H9 (cell line): ENCODE data around the gene ASB7. TPM values are rescaled to one million over a fixed set of nuclear protein-coding genes. Genes with fewer than 3 reads are reported as not detected.

Experiments
- DNase-seq: peaks from one replicate; pipeline ENCODE4 v3.0.0-alpha.2; 2017
- H2AFZ ChIP-seq: one replicate; pipeline ENCODE4 v1.6.1; 2013; ENCODE audit warnings: mild to moderate bottlenecking, low read length, control low read depth, moderate library complexity
- H2AK5ac ChIP-seq: 2 replicates; pipeline ENCODE4 v1.6.1; 2013; ENCODE audit warnings: low read length, control low read depth, mixed read lengths; ENCODE audit not compliant: insufficient read length
- H2BK120ac ChIP-seq: one replicate; pipeline ENCODE4 v1.6.1; 2013; ENCODE audit warnings: low read depth, mild to moderate bottlenecking, low read length, control low read depth, inconsistent platforms; ENCODE audit not compliant: poor library complexity, severe bottlenecking
- H2BK12ac ChIP-seq: 2 replicates; pipeline ENCODE4 v1.6.1; 2013; ENCODE audit warnings: low read length, control low read depth, mixed read lengths, low read depth; ENCODE audit not compliant: insufficient read length
- H2BK15ac ChIP-seq: 2 replicates; pipeline ENCODE4 v1.6.1; 2013; ENCODE audit warnings: low read depth, low read length, control low read depth
- H2BK20ac ChIP-seq: one replicate; pipeline ENCODE4 v1.6.1; 2013; ENCODE audit warnings: low read depth, mild to moderate bottlenecking, low read length, control low read depth, inconsistent platforms; ENCODE audit not compliant: poor library complexity, severe bottlenecking
- H2BK5ac ChIP-seq: 2 replicates; pipeline ENCODE4 v1.6.1; 2013; ENCODE audit warnings: low read length, control low read depth, mixed read lengths; ENCODE audit not compliant: insufficient read length
- H3K14ac ChIP-seq: 2 replicates; pipeline ENCODE4 v1.6.1; 2013; ENCODE audit warnings: low read length, control low read depth; ENCODE audit not compliant: insufficient read depth
- H3K18ac ChIP-seq: 2 replicates; pipeline ENCODE4 v1.6.1; 2013; ENCODE audit warnings: low read depth, mild to moderate bottlenecking, mixed read lengths, low read length, control low read depth; ENCODE audit not compliant: insufficient read length
- H3K23ac ChIP-seq: 2 replicates; pipeline ENCODE4 v1.6.1; 2013; ENCODE audit warnings: low read length, control low read depth, mixed read lengths, low read depth; ENCODE audit not compliant: insufficient read length
- H3K23me2 ChIP-seq: 2 replicates; pipeline ENCODE4 v1.6.1; 2013; ENCODE audit warnings: low read depth, mild to moderate bottlenecking, mixed read lengths, low read length, control low read depth; ENCODE audit not compliant: insufficient read length, poor library complexity, severe bottlenecking
- H3K27ac ChIP-seq: 2 replicates; pipeline ENCODE4 v1.5.1; 2013; ENCODE audit warnings: low read length, control low read depth, mixed read lengths, low read depth; ENCODE audit not compliant: insufficient read length
- H3K27me3 ChIP-seq: 2 replicates; pipeline ENCODE4 v1.6.1; 2013; ENCODE audit warnings: low read length, control low read depth, inconsistent platforms; ENCODE audit not compliant: insufficient read depth
- H3K4ac ChIP-seq: 2 replicates; pipeline ENCODE4 v1.6.1; 2013; ENCODE audit warnings: low read depth, mild to moderate bottlenecking, control low read depth, inconsistent platforms, low read length, moderate library complexity
- H3K4me1 ChIP-seq: 2 replicates; pipeline ENCODE4 v1.6.1; 2013; ENCODE audit warnings: low read length, control low read depth, inconsistent platforms; ENCODE audit not compliant: insufficient read depth
- H3K4me2 ChIP-seq: 2 replicates; pipeline ENCODE4 v1.6.1; 2013; ENCODE audit warnings: low read length, control low read depth, mixed read lengths; ENCODE audit not compliant: insufficient read length, insufficient read depth
- H3K56ac ChIP-seq: 2 replicates; pipeline ENCODE4 v1.6.1; 2013; ENCODE audit warnings: low read depth, mild to moderate bottlenecking, mixed read lengths, low read length, control low read depth; ENCODE audit not compliant: insufficient read length
- H3K79me1 ChIP-seq: 2 replicates; pipeline ENCODE4 v1.6.1; 2013; ENCODE audit warnings: low read depth, mild to moderate bottlenecking, moderate library complexity, low read length, control low read depth, inconsistent platforms; ENCODE audit not compliant: insufficient read depth, poor library complexity, severe bottlenecking
- H3K79me2 ChIP-seq: 2 replicates; pipeline ENCODE4 v1.6.1; 2013; ENCODE audit warnings: low read length, control low read depth, inconsistent platforms; ENCODE audit not compliant: insufficient read depth
- H3K9ac ChIP-seq: 2 replicates; pipeline ENCODE4 v1.6.1; 2013; ENCODE audit warnings: low read length, control low read depth, mixed read lengths; ENCODE audit not compliant: insufficient read length; ENCODE audit errors: extremely low read depth
- H3K9me3 ChIP-seq: one replicate; pipeline ENCODE4 v1.6.1; 2013; ENCODE audit warnings: low read depth, low read length, inconsistent platforms; ENCODE audit not compliant: control insufficient read depth
- H3T11ph ChIP-seq: one replicate; pipeline ENCODE4 v1.6.1; 2013; ENCODE audit warnings: mild to moderate bottlenecking, low read length, control low read depth, inconsistent platforms
- H4K20me1 ChIP-seq: one replicate; pipeline ENCODE4 v1.6.1; 2013; ENCODE audit not compliant: control insufficient read depth, insufficient read length, insufficient read depth
- H4K5ac ChIP-seq: 2 replicates; pipeline ENCODE4 v1.6.1; 2013; ENCODE audit warnings: low read depth, mild to moderate bottlenecking, mixed read lengths, low read length, control low read depth; ENCODE audit not compliant: insufficient read length
- H4K8ac ChIP-seq: replicated peaks from 2 replicates; pipeline ENCODE4 v1.6.1; 2013; ENCODE audit warnings: low read length, control low read depth, mixed read lengths, low read depth; ENCODE audit not compliant: insufficient read length
- H4K91ac ChIP-seq: 2 replicates; pipeline ENCODE4 v1.6.1; 2013; ENCODE audit warnings: low read depth, mild to moderate bottlenecking, moderate library complexity, mixed read lengths, low read length, control low read depth; ENCODE audit not compliant: insufficient read length
- H3K27ac Mint-ChIP-seq, 3 experiments: 2 replicates in 2 of 3; 3 replicates in 1 of 3; pipeline ENCODE4 v1.8.0; 2020 to 2021; ENCODE audit warnings: mixed read lengths in 3 of 3, mild to moderate bottlenecking in 1 of 3, moderate library complexity in 1 of 3
- H3K27me3 Mint-ChIP-seq: 2 replicates; pipeline ENCODE4 v1.8.0; 2021; ENCODE audit warnings: low read depth, mild to moderate bottlenecking, moderate library complexity, mixed read lengths
- H3K36me3 Mint-ChIP-seq, 3 experiments: 2 replicates in 2 of 3; 3 replicates in 1 of 3; pipeline ENCODE4 v1.8.0; 2020 to 2021; ENCODE audit warnings: low read depth in 3 of 3, mixed read lengths in 3 of 3; ENCODE audit not compliant: insufficient read depth in 1 of 3
- H3K4me1 Mint-ChIP-seq, 2 experiments: 2 replicates each; pipeline ENCODE4 v1.8.0; 2020; ENCODE audit warnings: mixed read lengths in 2 of 2
- H3K4me3 Mint-ChIP-seq, 2 experiments: 2 replicates in 1 of 2; 3 replicates in 1 of 2; pipeline ENCODE4 v1.8.0; 2020 to 2021; ENCODE audit warnings: mild to moderate bottlenecking in 2 of 2, mixed read lengths in 2 of 2, moderate library complexity in 1 of 2
- H3K9me3 Mint-ChIP-seq, 2 experiments: 2 replicates in 1 of 2; 3 replicates in 1 of 2; pipeline ENCODE4 v1.8.0; 2020; ENCODE audit warnings: mild to moderate bottlenecking in 2 of 2, mixed read lengths in 2 of 2, moderate library complexity in 1 of 2
- CTCF ChIP-seq: fragments of 200-600 bp; sonication (generic); conservative IDR thresholded peaks from 3 replicates; pipeline ENCODE4 v1.8.0; 2021; ENCODE audit warnings: antibody characterized with exemption, mild to moderate bottlenecking
- WGBS: extraction: QIAGEN DNeasy Blood & Tissue Kit; methylation state at CpG from one replicate; pipeline ENCODE4 v1.1.7; 2013; ENCODE audit warnings: missing lambda C conversion rate, low lambda C conversion rate, mixed read lengths; ENCODE audit not compliant: insufficient read length; ENCODE audit errors: extremely low coverage; 5-methylcytosine and 5-hydroxymethylcytosine counted together
- total RNA-seq: library from RNA; stranded (reverse); gene quantifications from 2 replicates; pipeline ENCODE4 v1.2.1, GENCODE V29; 2021

ASB7 gene
- total RNA-seq, 1 experiment from 2014 or later = 12.8 TPM

DNA sequence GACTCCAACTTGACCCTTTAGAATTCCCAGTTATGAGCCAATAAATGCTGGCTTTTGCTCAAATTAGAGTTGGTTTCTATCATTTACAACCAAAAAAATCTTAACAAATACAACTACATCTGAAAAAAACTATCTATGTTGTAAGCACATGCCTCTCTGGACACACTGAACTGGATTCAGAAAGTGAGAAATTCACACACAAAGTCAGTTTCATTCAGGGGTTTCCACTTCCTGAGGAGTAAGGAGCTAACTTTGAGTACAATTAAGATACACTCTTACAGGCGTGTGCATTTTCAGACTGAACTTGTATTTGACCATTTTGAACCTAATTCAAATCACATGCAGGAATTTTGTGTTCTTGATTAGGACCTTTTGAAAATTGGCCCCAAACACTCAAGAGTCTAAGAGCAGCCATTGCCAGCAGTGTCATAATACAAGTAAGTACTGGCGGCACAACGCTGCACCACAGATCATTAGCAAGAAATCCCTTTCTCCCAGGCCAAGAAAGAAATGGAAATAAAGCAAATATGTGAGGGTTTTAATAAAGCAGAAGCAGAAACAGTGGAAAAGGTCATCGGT, 31.6 kb upstream of the ASB7 start:
- Histone ChIP-seq H2AK5ac (no peak overlapping the region), H3T11ph (no peak overlapping the region), H3K18ac (no peak overlapping the region), H2BK12ac (no peak overlapping the region), H3K56ac (no peak overlapping the region), H3K23me2 (no peaks in the 10 kb centered on the region), H4K91ac (no peak overlapping the region), H2BK20ac (no peak overlapping the region), H2BK120ac (no peak overlapping the region), H2AFZ (no peak overlapping the region), H4K5ac (no peak overlapping the region), H3K27ac (no peak overlapping the region), H3K27me3 (no peaks in the 10 kb centered on the region), H3K4ac (no peak overlapping the region), H3K14ac (no peak overlapping the region), H3K4me1 (no peaks in the 10 kb centered on the region), H3K9me3 (no peaks in the 10 kb centered on the region), H3K9ac (no peak overlapping the region), H2BK5ac (no peak overlapping the region), H3K79me1 (no peaks in the 10 kb centered on the region), H3K79me2 (no peaks in the 10 kb centered on the region), H4K8ac (no peak overlapping the region), H2BK15ac (no peak overlapping the region), H3K23ac (no peak overlapping the region), H3K4me2 (no peak overlapping the region), H4K20me1 (no peaks in the 10 kb centered on the region)
- H3K27ac Mint-ChIP-seq = no peak overlapping the region
- no peaks in the 10 kb centered on the region for H3K27me3 Mint-ChIP-seq
- no peak overlapping the region for H3K4me3 Mint-ChIP-seq
- peaks cover 4 to 16% (median 5%) of the 10 kb centered on the region in 3 experiments; a peak in 4 of 7 replicates for H3K36me3 Mint-ChIP-seq
- H3K9me3 Mint-ChIP-seq = no peaks in the 10 kb centered on the region
- TF ChIP-seq CTCF = no peak
- DNase-seq = no peak
- no CpG with 5 or more reads among the region's 4 CpGs for WGBS
- no peaks in the 10 kb centered on the region for H3K4me1 Mint-ChIP-seq
